Keratinocyte (primary cell): ENCODE measurements around the gene SLC9A8. TPM values are rescaled to one million over a fixed set of nuclear protein-coding genes. Genes with fewer than 3 reads are reported as not detected.

Experiments used
- DNase-seq: peaks from one replicate; pipeline ENCODE4 v3.0.0-alpha.2; 2011; ENCODE audit warnings: low read depth, missing footprints, low spot score
- FAIRE-seq: peaks from 2 replicates; lab custom pipeline; 2011; peaks lifted over from hg19 to GRCh38; lab: Jason Lieb, UNC
- H2AFZ ChIP-seq: 2 replicates; pipeline ENCODE4 v1.6.0; 2012; ENCODE audit warnings: low read length, control low read depth, inconsistent platforms; ENCODE audit not compliant: control insufficient read depth
- H3K27ac ChIP-seq: 2 replicates; pipeline ENCODE4 v1.5.1; 2011; ENCODE audit warnings: low read length; ENCODE audit not compliant: control insufficient read depth, insufficient read depth
- H3K27me3 ChIP-seq: 3 replicates; pipeline ENCODE4 v1.6.0; 2011; ENCODE audit warnings: low read length; ENCODE audit not compliant: control insufficient read depth, insufficient read depth; ENCODE audit errors: extremely low read depth
- H3K36me3 ChIP-seq, 2 experiments: 2 replicates in 1 of 2; 3 replicates in 1 of 2; pipeline ENCODE4 v1.5.1; 2011; ENCODE audit warnings: low read length in 2 of 2, mild to moderate bottlenecking in 1 of 2; ENCODE audit not compliant: control insufficient read depth in 2 of 2, insufficient read depth in 2 of 2; ENCODE audit errors: extremely low read depth in 1 of 2
- H3K4me1 ChIP-seq: 3 replicates; pipeline ENCODE4 v1.5.1; 2011; ENCODE audit warnings: low read length; ENCODE audit not compliant: control insufficient read depth, insufficient read depth; ENCODE audit errors: extremely low read depth
- H3K4me2 ChIP-seq: 3 replicates; pipeline ENCODE4 v1.6.0; 2011; ENCODE audit warnings: low read depth, low read length; ENCODE audit not compliant: control insufficient read depth, insufficient read depth; ENCODE audit errors: extremely low read depth
- H3K4me3 ChIP-seq, 3 experiments: fragments of 200-600 bp in 1 of 3; sonication (generic) in 1 of 3; 2 replicates in 2 of 3; 3 replicates in 1 of 3; pipeline ENCODE4 v1.5.1; 2011 to 2016; ENCODE audit warnings: low read length in 3 of 3, mild to moderate bottlenecking in 3 of 3, control low read depth in 2 of 3, inconsistent platforms in 1 of 3, low read depth in 1 of 3, mixed read lengths in 1 of 3, mixed run types in 1 of 3, moderate library complexity in 1 of 3; ENCODE audit not compliant: control insufficient read depth in 2 of 3, insufficient read depth in 2 of 3; ENCODE audit errors: extremely low read depth in 1 of 3
- H3K79me2 ChIP-seq: 2 replicates; pipeline ENCODE4 v1.6.0; 2012; ENCODE audit warnings: low read length; ENCODE audit not compliant: control insufficient read depth, insufficient read depth
- H3K9ac ChIP-seq: 3 replicates; pipeline ENCODE4 v1.6.0; 2011; ENCODE audit warnings: low read length; ENCODE audit not compliant: control insufficient read depth, insufficient read depth; ENCODE audit errors: extremely low read depth
- H3K9me1 ChIP-seq: 3 replicates; pipeline ENCODE4 v1.6.0; 2011; ENCODE audit warnings: low read length; ENCODE audit not compliant: control insufficient read depth, insufficient read depth; ENCODE audit errors: extremely low read depth
- H3K9me3 ChIP-seq: 2 replicates; pipeline ENCODE4 v1.5.1; 2012; ENCODE audit warnings: low read depth, low read length; ENCODE audit not compliant: control insufficient read depth
- H4K20me1 ChIP-seq: 3 replicates; pipeline ENCODE4 v1.6.0; 2011; ENCODE audit warnings: low read length; ENCODE audit not compliant: control insufficient read depth, insufficient read depth; ENCODE audit errors: extremely low read depth
- EZH2 ChIP-seq: IDR thresholded peaks from one replicate; pipeline ENCODE4 v1.6.1; 2012; ENCODE audit warnings: inconsistent platforms, mild to moderate bottlenecking, low read length, moderate library complexity
- dilution Hi-C: fragments of 300-500 bp; cut with MboI; formaldehyde crosslinking; loops from one replicate; pipeline ENCODE4 v1.7.0; 2020; ENCODE audit warnings: low sequenced_read_pairs; ENCODE audit not compliant: extremely low pct_ligation_motif_present
- polyA plus RNA-seq, 5 experiments: library from polyadenylated mRNA; depleted of rRNA in 3 of 5; stranded (reverse) in 3 of 5; stranded (forward) in 1 of 5; unstranded in 1 of 5; fragments of >200 nt; gene quantifications; 1 replicate in 1 of 5; 2 replicates in 3 of 5; 3 replicates in 1 of 5; pipeline versions ENCODE4 v1.2.1 to v1.2.3, GENCODE V29; 2011 to 2012; ENCODE audit warnings: missing spikeins in 2 of 5, low read depth in 1 of 5, low replicate concordance in 1 of 5
- TF ChIP-seq, protein P1 (sequence below), 3 experiments: IDR thresholded peaks in 1 of 3; conservative IDR thresholded peaks in 1 of 3; optimal IDR thresholded peaks in 1 of 3; 2 replicates in 2 of 3; 3 replicates in 1 of 3; pipeline versions ENCODE3 to v1.5.1; 2011; ENCODE audit warnings: low read length in 3 of 3, mild to moderate bottlenecking in 3 of 3, moderate library complexity in 2 of 3, control low read depth in 1 of 3, inconsistent platforms in 1 of 3; ENCODE audit not compliant: insufficient read depth in 2 of 3; ENCODE audit errors: extremely low read depth in 1 of 3

SLC9A8 gene
- polyA plus RNA-seq, 1 donor (not counting 4 experiments of a cell fraction or from before 2014, with no cell fraction given), result 1.9 TPM

DNA sequence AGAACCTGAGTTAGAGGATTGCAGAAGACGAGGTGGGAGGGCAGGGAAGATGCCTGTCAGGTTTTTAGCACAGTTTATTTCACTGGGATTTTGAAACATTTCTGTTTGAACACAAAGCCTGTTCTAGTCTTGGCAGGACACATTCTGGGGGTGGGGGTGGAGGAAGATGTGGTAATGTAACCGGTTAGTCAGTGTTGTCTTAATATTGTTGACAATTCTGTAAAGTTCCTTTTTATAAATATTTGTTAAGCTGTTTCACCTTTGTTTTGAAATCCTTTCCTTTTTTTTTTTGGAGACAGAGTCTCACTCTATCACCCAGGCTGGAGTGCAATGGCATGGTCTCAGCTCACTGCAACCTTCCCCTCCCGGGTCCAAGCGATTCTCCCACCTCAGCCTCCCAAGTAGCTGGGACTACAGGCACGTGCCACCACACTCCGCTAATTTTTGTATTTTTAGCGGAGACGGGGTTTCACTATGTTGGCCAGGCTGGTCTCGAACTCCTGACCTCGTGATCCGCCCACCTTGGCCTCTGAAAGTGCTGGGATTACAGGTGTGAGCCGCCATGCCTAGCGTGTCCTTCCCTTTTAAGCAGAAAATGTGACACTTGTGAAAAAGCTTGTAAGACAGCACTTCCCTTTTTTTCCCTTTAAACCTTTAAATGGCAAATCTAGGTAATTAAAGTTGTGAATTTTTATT lies 20.2 kb downstream of the SLC9A8 start:
- DNase-seq, result no peak
- no peak overlapping the region for H3K27ac ChIP-seq

DNA sequence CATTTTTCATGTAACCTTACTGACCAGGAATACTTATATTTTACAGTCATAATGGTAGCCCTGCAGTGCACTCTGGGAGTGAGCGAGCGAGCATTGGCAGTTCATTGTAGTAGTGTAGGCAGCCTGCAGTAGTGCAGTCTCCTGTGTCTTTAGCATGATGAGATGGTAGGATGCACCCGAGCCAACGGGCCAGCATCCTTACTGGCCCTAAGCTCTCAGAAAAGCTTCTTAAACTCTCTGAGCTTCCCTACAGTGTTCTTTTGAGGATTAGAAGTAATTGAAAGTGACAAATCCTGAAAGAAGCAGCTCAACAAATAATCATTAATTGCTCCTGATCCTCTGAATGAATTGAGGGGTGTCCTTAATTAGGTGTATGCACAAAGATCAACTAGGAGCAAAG lies 20.9 kb downstream of the SLC9A8 start:
- H3K27ac ChIP-seq, result no peak overlapping the region
- H3K4me2 ChIP-seq, result no peak overlapping the region
- no peaks in the 10 kb centered on the region for H3K27me3 ChIP-seq
- no peak overlapping the region for H2AFZ ChIP-seq
- no peaks in the 10 kb centered on the region for H3K79me2 ChIP-seq
- dilution Hi-C loops, result no loop called here
- no peaks in the 10 kb centered on the region for H4K20me1 ChIP-seq
- H3K4me1 ChIP-seq, result peaks cover 9% of the 10 kb centered on the region
- H3K9ac ChIP-seq, result no peak overlapping the region
- peaks cover 0 to 2% of the 10 kb centered on the region in 2 experiments for H3K36me3 ChIP-seq
- H3K9me3 ChIP-seq, result no peaks in the 10 kb centered on the region
- DNase-seq (no peak), FAIRE-seq (no peak)
- no peaks in the 10 kb centered on the region for H3K9me1 ChIP-seq
- H3K4me3 ChIP-seq, result no peak overlapping the region
- TF ChIP-seq EZH2, result no peak
- TF ChIP-seq, protein P1, sequence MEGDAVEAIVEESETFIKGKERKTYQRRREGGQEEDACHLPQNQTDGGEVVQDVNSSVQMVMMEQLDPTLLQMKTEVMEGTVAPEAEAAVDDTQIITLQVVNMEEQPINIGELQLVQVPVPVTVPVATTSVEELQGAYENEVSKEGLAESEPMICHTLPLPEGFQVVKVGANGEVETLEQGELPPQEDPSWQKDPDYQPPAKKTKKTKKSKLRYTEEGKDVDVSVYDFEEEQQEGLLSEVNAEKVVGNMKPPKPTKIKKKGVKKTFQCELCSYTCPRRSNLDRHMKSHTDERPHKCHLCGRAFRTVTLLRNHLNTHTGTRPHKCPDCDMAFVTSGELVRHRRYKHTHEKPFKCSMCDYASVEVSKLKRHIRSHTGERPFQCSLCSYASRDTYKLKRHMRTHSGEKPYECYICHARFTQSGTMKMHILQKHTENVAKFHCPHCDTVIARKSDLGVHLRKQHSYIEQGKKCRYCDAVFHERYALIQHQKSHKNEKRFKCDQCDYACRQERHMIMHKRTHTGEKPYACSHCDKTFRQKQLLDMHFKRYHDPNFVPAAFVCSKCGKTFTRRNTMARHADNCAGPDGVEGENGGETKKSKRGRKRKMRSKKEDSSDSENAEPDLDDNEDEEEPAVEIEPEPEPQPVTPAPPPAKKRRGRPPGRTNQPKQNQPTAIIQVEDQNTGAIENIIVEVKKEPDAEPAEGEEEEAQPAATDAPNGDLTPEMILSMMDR (optimal IDR thresholded peaks at IDR 0.05 in 1 of 3, IDR thresholded peaks at IDR 0.05 in 1 of 3, conservative IDR thresholded peaks at IDR 0.05 in 1 of 3; ENCODE audit: extremely low read depth in 1 of 3, insufficient read depth in 2 of 3, low read length in 3 of 3), result no peak

More for the DNA sequence above, 20.2 kb downstream of the SLC9A8 start:
- dilution Hi-C loops, result no loop called here
- H3K79me2 ChIP-seq, result no peaks in the 10 kb centered on the region
- FAIRE-seq, result no peak
- peaks cover 0 to 2% of the 10 kb centered on the region in 2 experiments for H3K36me3 ChIP-seq
- H3K4me3 ChIP-seq, result no peak overlapping the region
- no peaks in the 10 kb centered on the region for H3K9me1 ChIP-seq
- H4K20me1 ChIP-seq, result no peaks in the 10 kb centered on the region
- no peaks in the 10 kb centered on the region for H3K9me3 ChIP-seq
- peaks cover 9% of the 10 kb centered on the region for H3K4me1 ChIP-seq
- no peak overlapping the region for H3K4me2 ChIP-seq
- H3K9ac ChIP-seq, result no peak overlapping the region
- no peaks in the 10 kb centered on the region for H3K27me3 ChIP-seq
- no peak for TF ChIP-seq EZH2
- no peak overlapping the region for H2AFZ ChIP-seq
